ENCODE results near the gene TMPRSS9. TPM values are rescaled to one million over a fixed set of nuclear protein-coding genes. Genes with fewer than 3 reads are reported as not detected.
A peak's percentile ranks its signal among the peaks of the same experiment; 100 is the strongest.
"Not testable (repeated sequence)": the region's sequence is repeated elsewhere in the genome, so short reads cannot be mapped to it uniquely, and the experiment has no call there.

Gene TMPRSS9
- total and polyA plus RNA-seq, 9 donors, result 0.05 to 0.51 (median 0.19) TPM; not detected in 1

- WGBS, 3 donors, result 43 to 58% (median 47%) methylated on average over 25 of the region's 25 CpGs
- intact Hi-C loops (cut with DNase I), result no loop called here
- TF ChIP-seq POLR2A (IDR thresholded peaks at IDR 0.05), result no peak
- no peak for TF ChIP-seq CTCF (IDR thresholded peaks at IDR 0.05)
- TF ChIP-seq EP300 (IDR thresholded peaks at IDR 0.05), result no peak
- H3K4me1 ChIP-seq (ENCODE audit: insufficient read depth), result peaks cover 2% of the 10 kb centered on the region
- no peaks in the 10 kb centered on the region for H3K9me3 ChIP-seq
- no peaks in the 10 kb centered on the region for H3K36me3 ChIP-seq
- H3K27ac ChIP-seq, result no peak overlapping the region
- peak; percentile 62 to 87 (median 71) for DNase-seq
- H3K4me3 ChIP-seq, result no peak overlapping the region
- H3K27me3 ChIP-seq, result no peaks in the 10 kb centered on the region
These were observed 14.0 kb upstream of the TMPRSS9 start for GRCh38 chr19:2345794-2346663.

GRCh38 chr19:2349818-2350217 lies 10.2 kb upstream of the TMPRSS9 start:
- H3K36me3 ChIP-seq; intact Hi-C loops (cut with DNase I); H3K4me3 ChIP-seq; H3K27ac ChIP-seq; H3K9me3 ChIP-seq; H3K4me1 ChIP-seq (ENCODE audit: insufficient read depth); DNase-seq; H3K27me3 ChIP-seq: not testable (repeated sequence)
- 90 to 94% (median 93%) methylated on average over 24 of the region's 24 CpGs for WGBS, 3 donors

- H3K4me3 ChIP-seq, result no peak overlapping the region
- H3K27me3 ChIP-seq, result no peaks in the 10 kb centered on the region
- H3K36me3 ChIP-seq, result no peaks in the 10 kb centered on the region
- no peaks in the 10 kb centered on the region for H3K9me3 ChIP-seq
- WGBS, 3 donors, result 84 to 85% (median 85%) methylated on average over 16 of the region's 16 CpGs
- no peak overlapping the region for H3K27ac ChIP-seq
- H3K4me1 ChIP-seq (ENCODE audit: insufficient read depth), result peaks cover 2% of the 10 kb centered on the region
- TF ChIP-seq CTCF (IDR thresholded peaks at IDR 0.05), result no peak
- TF ChIP-seq POLR2A (IDR thresholded peaks at IDR 0.05), result no peak
- TF ChIP-seq EP300 (IDR thresholded peaks at IDR 0.05), result no peak
- DNase-seq, result peak in 1 of 5 donors; percentile 14
- intact Hi-C loops (cut with DNase I), result no loop called here
These were observed 9.4 kb upstream of the TMPRSS9 start for GRCh38 chr19:2350656-2351055.

- H3K36me3 ChIP-seq, result no peaks in the 10 kb centered on the region
- no peaks in the 10 kb centered on the region for H3K9me3 ChIP-seq
- H3K27me3 ChIP-seq, result no peaks in the 10 kb centered on the region
- intact Hi-C loops (cut with DNase I), result no loop called here
- H3K27ac ChIP-seq, result no peak overlapping the region
- DNase-seq, result no peak
- no peak overlapping the region for H3K4me3 ChIP-seq
- H3K4me1 ChIP-seq (ENCODE audit: insufficient read depth), result no peaks in the 10 kb centered on the region
- WGBS, 3 donors, result 93% methylated on average over 28 of the region's 28 CpGs
- TF ChIP-seq POLR2A (IDR thresholded peaks at IDR 0.05), result no peak
- no peak for TF ChIP-seq CTCF (IDR thresholded peaks at IDR 0.05)
- no peak for TF ChIP-seq EP300 (IDR thresholded peaks at IDR 0.05)
These were observed 8.5 kb upstream of the TMPRSS9 start for GRCh38 chr19:2351591-2351990.

- no peaks in the 10 kb centered on the region for H3K36me3 ChIP-seq
- no peak overlapping the region for H3K4me3 ChIP-seq
- no peak overlapping the region for H3K27ac ChIP-seq
- TF ChIP-seq EP300 (IDR thresholded peaks at IDR 0.05) (no peak), POLR2A (IDR thresholded peaks at IDR 0.05) (no peak), CTCF (IDR thresholded peaks at IDR 0.05) (no peak)
- no peaks in the 10 kb centered on the region for H3K27me3 ChIP-seq
- WGBS, 3 donors, result 89 to 92% (median 90%) methylated on average over 24 of the region's 24 CpGs
- no peaks in the 10 kb centered on the region for H3K9me3 ChIP-seq
- intact Hi-C loops (cut with DNase I), result no loop called here
- DNase-seq, result peak in 1 of 5 donors; percentile 21
- no peaks in the 10 kb centered on the region for H3K4me1 ChIP-seq (ENCODE audit: insufficient read depth)
These were observed 7.9 kb upstream of the TMPRSS9 start for GRCh38 chr19:2352121-2352520.

Data from ovary (tissue), 9 donors.